ENCODE results near the gene PPP1R13B. TPM values are rescaled to one million over a fixed set of nuclear protein-coding genes. Genes with fewer than 3 reads are reported as not detected.

Gene PPP1R13B
- total RNA-seq, 3 donors from 2014 or later: 49.6 to 65.5 (median 52.1) TPM

DNA sequence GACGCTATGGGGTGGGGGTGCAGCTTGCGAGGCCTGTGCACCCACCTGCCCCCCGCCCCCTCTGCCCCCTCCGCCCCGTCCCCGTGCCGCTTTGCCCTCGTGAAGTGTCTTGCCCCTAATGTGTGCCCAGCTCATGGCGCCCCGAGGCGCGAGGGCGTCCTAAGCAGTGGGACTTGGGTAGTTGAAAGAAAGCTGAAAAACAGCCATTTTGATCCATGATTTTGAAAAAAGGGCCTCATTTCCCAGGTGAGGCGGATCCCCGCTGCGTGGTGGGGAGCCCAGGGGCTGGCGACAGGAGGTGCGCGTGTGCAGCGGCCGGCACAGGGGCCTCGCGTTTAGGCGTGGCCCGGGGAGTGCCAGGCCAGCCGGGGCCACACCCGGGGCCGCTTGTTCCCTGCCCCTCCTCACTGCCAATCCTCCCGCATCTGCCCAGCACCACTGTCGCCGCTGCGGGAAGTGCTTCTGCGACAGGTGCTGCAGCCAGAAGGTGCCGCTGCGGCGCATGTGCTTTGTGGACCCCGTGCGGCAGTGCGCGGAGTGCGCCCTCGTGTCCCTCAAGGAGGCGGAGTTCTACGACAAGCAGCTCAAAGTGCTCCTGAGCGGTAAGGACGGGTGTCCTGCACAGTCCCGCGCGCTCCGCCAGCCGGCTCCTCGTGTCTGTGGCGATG lies 119.9 kb downstream of the PPP1R13B start:
- Histone ChIP-seq H3K4me3 (no peak overlapping the region), H3K9me3 (no peaks in the 10 kb centered on the region), H3K4me1 (ENCODE audit: low read depth) (peaks cover 15% of the 10 kb centered on the region), H3K36me3 (ENCODE audit: low read depth) (peaks cover 3% of the 10 kb centered on the region)
- TF ChIP-seq, protein P1, sequence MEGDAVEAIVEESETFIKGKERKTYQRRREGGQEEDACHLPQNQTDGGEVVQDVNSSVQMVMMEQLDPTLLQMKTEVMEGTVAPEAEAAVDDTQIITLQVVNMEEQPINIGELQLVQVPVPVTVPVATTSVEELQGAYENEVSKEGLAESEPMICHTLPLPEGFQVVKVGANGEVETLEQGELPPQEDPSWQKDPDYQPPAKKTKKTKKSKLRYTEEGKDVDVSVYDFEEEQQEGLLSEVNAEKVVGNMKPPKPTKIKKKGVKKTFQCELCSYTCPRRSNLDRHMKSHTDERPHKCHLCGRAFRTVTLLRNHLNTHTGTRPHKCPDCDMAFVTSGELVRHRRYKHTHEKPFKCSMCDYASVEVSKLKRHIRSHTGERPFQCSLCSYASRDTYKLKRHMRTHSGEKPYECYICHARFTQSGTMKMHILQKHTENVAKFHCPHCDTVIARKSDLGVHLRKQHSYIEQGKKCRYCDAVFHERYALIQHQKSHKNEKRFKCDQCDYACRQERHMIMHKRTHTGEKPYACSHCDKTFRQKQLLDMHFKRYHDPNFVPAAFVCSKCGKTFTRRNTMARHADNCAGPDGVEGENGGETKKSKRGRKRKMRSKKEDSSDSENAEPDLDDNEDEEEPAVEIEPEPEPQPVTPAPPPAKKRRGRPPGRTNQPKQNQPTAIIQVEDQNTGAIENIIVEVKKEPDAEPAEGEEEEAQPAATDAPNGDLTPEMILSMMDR (IDR thresholded peaks at IDR 0.05): no peak
- DNase-seq (peak; percentile 66 to 78 (median 71)), ATAC-seq (peak; percentile 83)
- intact Hi-C loops (cut with DNase I, micrococcal nuclease): no loop called here

DNA sequence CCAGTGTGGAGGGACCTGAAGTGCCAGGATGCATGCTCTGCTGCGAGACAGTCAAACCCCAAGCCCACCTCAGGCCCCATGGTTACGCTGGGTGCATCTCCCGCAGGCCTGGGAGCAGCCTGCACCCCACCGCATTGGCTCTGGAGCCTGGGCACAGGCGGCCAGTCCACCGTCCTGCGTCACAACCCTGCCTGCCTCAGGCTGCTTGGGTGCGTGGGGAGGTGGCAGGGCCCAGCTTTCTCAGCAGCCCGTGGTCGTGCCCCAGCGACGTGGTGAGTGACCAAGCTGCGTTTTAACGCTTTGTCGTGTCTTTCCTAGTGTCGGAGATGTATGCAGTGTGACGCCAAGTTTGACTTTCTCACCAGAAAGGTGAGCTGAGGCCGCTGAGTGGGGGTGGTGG lies 120.9 kb downstream of the PPP1R13B start:
- ATAC-seq (no peak), DNase-seq (no peak)
- intact Hi-C loops (cut with DNase I, micrococcal nuclease): no loop called here
- TF ChIP-seq, protein P1 (IDR thresholded peaks at IDR 0.05): no peak
- Histone ChIP-seq H3K9me3 (no peaks in the 10 kb centered on the region), H3K4me1 (ENCODE audit: low read depth) (peaks cover 15% of the 10 kb centered on the region), H3K36me3 (ENCODE audit: low read depth) (peaks cover 3% of the 10 kb centered on the region), H3K4me3 (no peak overlapping the region)

DNA sequence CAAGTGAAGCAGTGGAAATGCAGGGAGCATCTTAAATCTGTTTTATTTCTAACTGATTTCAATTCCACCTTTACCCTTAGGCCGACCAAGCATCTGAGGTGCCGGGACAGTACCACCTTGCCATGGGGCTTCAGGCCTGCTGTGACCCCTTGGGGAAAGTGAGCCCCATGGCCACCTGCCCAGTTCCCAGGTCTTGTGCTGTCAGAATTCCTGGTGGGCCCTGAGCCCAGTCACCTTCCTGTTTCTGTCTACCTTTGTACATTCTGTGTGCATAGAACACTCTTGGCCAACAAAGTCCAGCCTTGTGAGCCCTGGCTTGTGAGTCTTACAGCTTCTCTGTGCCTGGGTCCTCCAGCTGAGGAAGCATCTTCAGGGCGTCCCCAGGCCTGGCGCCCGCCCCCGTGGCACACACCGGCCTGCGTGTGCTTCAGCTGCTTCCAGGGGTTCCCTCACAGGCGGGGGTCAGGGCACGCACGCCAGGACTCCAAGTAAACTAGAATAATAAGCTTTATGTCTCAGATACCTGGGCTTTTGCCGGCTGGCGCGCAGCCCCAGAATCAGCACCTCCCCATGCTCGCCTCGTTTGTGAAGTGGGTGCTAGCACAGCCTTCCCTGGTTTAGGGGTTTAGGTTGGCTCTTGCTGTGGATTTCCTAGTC lies 121.5 kb downstream of the PPP1R13B start:
- H3K4me1 ChIP-seq (ENCODE audit: low read depth): peaks cover 15% of the 10 kb centered on the region
- intact Hi-C loops (cut with DNase I, micrococcal nuclease): no loop called here
- DNase-seq (no peak), ATAC-seq (no peak)
- TF ChIP-seq, protein P1 (IDR thresholded peaks at IDR 0.05): no peak
- peaks cover 3% of the 10 kb centered on the region for H3K36me3 ChIP-seq (ENCODE audit: low read depth)
- no peaks in the 10 kb centered on the region for H3K9me3 ChIP-seq
- no peak overlapping the region for H3K4me3 ChIP-seq

DNA sequence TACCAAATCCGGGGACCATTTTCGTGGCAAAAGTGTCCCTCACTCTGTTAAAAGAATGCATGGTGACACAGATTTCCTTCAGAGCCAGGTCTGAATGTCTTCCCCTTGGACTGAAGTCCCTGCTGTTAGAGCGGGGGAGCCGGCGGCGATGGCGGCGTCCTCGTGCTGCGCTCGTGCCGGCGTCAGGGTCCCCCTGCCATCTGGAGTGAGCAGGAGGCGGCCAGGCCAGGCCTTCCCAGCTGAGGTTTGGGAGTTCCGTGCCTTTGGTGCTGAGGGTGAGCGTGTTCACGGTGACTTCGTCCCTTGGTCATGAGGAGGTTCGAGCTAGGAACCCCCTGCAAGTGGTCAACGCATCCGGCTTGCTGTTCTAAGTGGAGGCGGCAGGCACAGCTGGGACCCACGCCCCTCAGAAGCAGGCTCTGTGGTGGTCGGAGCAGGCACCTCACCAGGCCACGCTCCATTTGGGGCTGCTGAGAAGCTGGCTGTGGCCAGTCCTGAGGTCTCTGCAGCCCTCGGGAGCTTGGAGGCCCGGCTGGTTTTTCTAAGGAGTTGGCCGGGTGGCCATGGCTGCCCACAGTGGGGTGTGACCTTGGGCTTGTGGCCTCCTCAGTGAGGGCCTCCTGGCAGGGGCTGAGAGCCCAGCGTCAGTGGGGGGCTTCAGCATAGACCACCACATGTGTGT lies 122.2 kb downstream of the PPP1R13B start:
- no peak overlapping the region for H3K4me3 ChIP-seq
- H3K36me3 ChIP-seq (ENCODE audit: low read depth): peaks cover 3% of the 10 kb centered on the region
- intact Hi-C loops (cut with DNase I, micrococcal nuclease): no loop called here
- TF ChIP-seq, protein P1 (IDR thresholded peaks at IDR 0.05): no peak
- DNase-seq: no peak
- no peaks in the 10 kb centered on the region for H3K9me3 ChIP-seq
- no peak for ATAC-seq
- H3K4me1 ChIP-seq (ENCODE audit: low read depth): peaks cover 15% of the 10 kb centered on the region

DNA sequence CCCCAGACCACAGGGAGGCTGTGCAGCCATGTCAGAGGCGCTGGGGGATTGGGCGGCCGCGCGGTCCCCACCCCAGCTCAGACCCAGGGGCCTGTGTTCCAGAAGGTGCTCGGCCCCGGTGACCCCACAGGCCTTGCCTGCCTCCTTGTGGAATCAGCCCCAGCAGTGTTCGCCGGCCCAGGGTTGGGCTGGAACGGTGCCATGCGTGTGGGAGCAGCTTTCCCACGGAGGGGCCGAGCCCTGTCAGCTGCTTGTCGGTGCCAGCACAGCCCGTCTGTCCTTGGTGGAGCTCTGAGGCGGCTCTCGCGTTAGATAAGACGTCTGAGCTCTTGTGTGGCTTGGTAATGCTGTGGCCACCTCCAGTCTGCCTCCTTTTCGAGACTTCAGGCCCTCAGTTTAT lies 123.3 kb downstream of the PPP1R13B start:
- Histone ChIP-seq H3K36me3 (ENCODE audit: low read depth) (peaks cover 3% of the 10 kb centered on the region), H3K4me1 (ENCODE audit: low read depth) (peaks cover 15% of the 10 kb centered on the region), H3K4me3 (no peak overlapping the region), H3K9me3 (no peaks in the 10 kb centered on the region)
- peak; percentile 10 for ATAC-seq
- intact Hi-C loops (cut with DNase I, micrococcal nuclease): no loop called here
- TF ChIP-seq, protein P1 (IDR thresholded peaks at IDR 0.05): no peak
- DNase-seq: peak in 1 of 3 donors; percentile 67

Data from mucosa of descending colon (tissue), 3 donors.